Measurements from ENCODE around the gene TOPBP1.

DNA sequence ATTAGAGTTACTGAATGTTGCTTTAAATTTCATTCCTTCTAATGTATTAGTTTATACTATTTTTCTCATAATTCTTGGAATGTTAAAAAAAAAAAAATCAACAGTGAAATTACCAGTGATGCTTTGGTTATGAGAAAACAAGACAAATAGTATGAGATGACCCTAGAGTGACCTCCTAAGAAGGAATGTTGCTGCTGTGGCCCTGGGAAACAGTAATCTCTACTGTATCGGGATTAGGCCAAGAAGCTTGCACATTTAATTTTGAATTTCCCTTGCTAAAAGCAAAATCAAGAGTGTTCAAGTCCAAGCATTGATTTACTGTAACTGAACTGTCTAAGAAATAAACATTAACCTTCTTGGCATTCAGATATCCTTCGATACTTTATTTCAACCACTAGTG is 18.1 kb downstream of the TOPBP1 start:
- no peak for TF ChIP-seq POLR2A (IDR thresholded peaks at IDR 0.05; ENCODE audit: low read depth, low read length)
- no peak for TF ChIP-seq POLR2AphosphoS5 (IDR thresholded peaks at IDR 0.05; ENCODE audit: low read depth, low read length)
- TF ChIP-seq TAF1 (IDR thresholded peaks at IDR 0.05; ENCODE audit: borderline replicate concordance, low read depth, low read length), result no peak
